HG02938 (cell line): ENCODE data around the gene TASL.
"Not testable (repeated sequence)": the region's sequence is repeated elsewhere in the genome, so short reads cannot be mapped to it uniquely, and the experiment has no call there.

Source experiments
- ATAC-seq: cut with Tn5 transposase; IDR thresholded peaks from one replicate; pipeline ENCODE4 v1.9.1; 2021; ENCODE audit warnings: mild to moderate bottlenecking, moderate library complexity; ENCODE audit not compliant: unreplicated experiment

TASL gene, protein sequence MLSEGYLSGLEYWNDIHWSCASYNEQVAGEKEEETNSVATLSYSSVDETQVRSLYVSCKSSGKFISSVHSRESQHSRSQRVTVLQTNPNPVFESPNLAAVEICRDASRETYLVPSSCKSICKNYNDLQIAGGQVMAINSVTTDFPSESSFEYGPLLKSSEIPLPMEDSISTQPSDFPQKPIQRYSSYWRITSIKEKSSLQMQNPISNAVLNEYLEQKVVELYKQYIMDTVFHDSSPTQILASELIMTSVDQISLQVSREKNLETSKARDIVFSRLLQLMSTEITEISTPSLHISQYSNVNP

DNA sequence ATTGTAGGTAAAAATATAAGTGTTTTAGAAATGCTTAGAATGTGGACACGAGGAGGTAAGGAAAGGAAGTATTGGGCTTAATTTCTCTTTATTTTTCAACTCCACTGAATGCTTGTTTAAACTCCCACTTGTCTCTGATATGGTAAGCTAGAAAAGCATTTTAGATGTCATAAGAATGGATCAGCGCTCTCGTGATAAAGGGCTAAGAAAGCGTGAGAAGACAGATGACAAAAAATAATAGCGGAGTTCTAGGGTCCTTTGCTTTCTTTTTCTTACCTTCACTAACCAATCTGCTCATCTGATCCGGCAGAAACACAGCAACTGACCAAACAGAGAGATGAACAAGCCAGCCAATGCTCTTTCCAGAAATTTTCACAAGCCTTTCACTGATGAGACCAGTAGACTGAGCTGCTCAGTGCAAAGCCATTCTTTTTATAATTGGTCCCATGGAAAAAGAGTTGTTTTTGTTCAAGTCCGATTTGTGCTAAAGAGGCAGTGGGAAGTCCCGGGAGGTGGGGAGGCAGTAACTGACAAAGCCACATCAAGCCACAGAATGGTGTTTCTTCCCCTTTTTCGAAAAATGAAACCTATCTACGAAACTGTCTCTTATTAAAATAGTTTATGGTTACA is at the start of gene TASL:
TASL (minus strand) TSS at position 405 of the 630 bp plus-strand sequence. CDS start 17,411 bp downstream, outside the sequence.
- peak; percentile 73 for ATAC-seq

DNA sequence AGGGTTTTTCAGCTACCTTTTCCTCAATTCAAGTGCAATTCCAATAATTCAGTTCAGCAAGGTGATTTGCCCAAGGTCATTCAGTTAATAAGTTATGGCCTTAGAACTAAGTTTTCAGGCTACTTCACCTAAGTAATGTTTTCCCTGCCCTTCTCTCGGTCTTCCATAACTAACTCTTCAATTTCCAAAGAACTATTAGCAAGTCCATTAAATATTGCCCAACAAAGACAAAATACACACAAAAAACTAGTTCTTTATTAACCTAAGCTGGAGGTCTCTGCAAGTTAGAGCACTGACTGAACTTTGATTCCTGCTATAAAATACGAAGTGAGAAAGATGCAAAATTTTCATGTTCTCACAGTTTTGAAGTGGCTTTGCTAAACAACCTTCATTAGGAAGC is 48.8 kb upstream of the TASL start:
- ATAC-seq: no peak

DNA sequence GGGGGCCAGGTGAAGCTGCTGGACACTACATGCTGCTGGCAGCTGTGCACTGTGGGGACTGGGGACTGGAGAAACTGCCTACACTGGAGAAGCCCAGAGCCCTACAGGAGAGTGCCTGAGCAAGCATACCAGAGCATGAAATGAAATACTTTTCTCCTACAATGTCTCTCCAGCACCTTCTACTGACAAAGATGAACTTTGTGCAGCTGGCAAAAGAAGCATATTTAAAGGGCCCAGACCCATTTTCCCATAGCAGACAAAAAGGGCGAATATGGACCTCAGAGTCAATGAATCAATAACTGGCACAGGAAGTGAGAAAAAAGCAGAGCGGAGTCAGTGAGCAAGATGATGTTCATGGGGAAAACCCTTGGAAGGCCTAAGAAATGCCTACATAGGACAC is 44.8 kb upstream of the TASL start:
- ATAC-seq: no peak

DNA sequence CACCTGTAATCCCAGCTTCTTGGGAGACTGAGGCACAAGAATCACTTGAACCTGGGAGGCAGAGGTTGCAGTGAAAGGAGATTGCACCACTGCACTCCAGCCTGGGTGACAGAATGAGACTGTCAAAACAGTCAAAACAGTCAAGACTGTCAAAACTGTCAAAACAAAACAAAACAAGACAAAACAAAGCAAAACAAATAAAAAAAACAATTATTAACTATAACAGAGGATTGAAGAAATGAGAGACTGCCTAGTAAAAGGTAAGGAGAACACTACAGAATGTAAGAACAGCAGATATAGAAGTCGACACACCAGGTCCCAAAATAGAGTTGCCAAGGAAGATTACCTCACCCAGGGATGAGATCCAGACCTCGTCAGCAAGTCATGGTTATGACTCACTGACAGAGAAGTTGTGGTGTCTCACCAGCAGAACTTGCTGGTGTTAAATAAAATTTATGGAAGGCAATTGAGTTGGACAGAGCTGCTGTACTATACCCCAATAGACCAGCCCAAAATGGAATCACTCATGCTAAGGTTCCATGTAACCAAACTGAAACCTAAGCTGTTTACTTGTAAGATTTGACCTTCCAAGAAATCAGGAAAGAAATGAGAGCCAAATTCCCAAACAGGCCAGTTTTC is 43.5 kb upstream of the TASL start:
- no peak for ATAC-seq

DNA sequence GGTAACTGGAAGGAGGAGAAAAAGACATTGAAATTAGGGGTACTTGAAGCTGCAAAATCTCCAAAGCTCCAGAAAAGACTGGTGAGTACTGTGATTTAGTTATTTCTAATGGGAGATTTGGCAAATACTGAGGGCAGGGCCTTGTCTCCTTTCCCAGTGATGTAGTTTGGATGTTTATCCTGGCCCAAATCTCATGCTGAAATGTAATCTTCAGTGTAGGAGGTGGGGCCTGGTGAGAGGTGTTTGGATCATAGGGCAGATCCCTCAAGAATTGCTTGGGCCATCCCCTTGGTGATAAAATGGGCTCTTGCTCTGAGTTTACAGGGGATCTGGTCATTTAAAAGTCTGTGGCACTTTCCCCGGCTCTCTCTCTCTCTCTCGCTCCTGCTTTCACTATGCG is 42.6 kb upstream of the TASL start:
- no peak for ATAC-seq

DNA sequence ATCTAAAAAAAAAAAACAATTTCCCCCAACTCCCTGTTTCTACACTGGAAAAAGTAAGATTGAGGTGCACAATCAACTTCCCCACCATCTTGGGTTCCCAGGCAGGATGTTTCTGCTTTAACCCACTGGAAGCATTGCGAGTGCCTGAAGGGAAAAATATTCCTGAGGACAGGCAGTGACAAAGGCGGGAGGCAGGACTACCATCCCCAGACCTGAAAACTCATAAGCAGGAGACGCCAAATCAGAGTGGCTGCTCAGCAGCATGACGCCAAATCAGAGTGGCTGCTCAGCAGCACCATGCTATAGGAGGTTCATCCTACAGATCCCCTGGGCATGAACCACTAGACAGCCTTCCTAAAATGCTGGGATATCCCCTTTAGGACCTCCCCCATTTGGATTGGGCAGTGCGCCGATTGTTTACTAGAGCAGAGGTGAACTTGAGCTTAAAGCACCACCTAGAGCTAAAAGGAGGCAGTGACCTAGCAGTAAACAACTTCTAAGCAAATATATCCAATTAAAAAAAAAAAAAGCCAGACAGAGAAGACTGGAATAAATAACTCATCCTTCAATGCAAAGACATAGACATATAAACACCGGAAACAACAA is 40.7 kb upstream of the TASL start:
- ATAC-seq: no peak

DNA sequence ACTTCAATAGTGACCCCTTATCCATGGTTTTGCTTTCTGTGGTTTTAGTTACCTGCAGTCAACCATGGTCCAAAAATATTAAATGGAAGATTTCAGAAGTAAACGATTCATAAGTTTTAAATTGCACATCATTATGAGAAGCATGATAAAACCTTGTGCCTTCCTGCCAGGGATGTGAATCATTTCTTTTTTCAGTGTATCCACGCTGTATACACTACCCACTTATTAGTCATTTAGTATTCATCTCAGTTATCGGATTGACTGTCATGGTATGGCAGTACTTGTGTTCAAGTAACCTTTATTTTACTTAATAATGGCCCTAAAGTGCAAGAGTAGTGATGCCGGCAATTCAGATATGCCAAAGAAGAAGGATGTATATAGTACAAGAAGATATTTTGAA is 37.7 kb upstream of the TASL start:
- ATAC-seq: no peak

DNA sequence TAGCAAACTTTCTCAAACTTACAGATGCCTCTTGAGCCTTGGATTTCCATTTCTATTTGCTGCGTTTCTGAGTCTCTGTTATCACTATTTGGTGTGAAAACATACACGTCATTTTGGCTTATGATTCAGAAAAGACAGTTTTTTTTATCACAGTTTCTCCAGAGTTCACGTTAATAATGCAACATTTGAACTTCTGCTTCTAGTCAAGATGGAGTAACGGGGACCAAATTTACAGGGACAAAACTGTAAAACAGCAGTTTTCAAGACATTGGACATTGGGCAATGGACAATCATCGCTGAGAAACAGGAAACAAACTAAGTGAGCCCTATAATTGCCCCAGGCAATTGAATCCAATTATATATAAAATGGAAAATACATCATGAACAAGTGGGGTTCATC is 36.2 kb upstream of the TASL start:
- no peak for ATAC-seq

DNA sequence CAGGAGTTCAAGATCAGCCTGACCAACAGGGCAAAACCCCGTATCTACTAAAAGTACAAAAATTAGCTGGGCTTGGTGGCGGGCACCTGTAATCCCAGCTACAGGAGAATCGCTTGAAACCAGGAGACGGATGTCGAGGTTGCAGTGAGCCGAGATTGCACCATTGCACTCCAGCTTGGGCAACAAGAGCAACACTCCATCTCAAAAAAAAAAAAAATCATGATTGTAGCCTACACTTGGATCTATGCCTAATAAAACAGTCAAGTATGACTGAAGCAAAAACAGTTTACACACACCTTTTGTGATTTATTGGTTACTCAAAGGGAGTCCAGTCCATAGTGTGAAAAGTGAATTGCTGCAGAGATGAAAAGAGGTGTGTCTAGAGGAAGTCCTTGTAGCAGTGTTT is 34.7 kb upstream of the TASL start:
- no peak for ATAC-seq

DNA sequence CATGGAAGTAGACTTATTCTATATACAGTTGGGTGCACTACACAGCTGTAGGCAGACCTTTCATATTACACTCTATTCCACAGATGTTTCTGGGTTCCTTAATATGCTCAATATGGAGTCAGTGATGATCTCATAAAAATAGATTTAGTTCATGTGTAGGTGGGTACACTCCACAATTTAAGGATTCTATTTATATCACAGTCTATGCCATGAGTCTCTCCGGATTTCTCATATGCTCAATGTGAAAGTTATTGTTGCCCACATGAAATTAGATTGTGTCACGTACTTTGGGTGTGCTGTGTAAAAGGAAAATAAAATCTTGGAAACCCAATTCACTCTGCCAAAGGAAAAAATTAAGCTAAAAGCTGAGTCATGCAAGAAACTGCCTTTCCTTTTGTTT is 32.5 kb upstream of the TASL start:
- no peak for ATAC-seq

DNA sequence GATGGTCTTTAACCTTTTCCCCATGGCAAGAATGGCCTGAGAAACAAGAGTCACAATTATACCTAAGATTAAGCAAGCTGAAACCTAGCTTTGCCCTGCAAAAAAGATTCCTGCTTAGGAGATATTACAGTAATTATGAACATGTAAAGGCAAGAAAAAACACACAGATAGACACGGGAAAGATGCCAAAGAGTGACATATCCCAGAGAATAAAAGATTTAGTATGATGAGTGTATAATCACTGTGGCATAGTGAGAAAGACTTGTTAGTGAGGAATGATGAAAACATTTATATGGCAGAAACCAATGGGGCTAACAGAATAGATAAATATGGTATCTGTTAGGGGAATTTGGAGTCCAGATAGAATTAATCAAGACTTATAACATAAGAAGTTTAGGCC is 29.6 kb upstream of the TASL start:
- ATAC-seq: no peak

DNA sequence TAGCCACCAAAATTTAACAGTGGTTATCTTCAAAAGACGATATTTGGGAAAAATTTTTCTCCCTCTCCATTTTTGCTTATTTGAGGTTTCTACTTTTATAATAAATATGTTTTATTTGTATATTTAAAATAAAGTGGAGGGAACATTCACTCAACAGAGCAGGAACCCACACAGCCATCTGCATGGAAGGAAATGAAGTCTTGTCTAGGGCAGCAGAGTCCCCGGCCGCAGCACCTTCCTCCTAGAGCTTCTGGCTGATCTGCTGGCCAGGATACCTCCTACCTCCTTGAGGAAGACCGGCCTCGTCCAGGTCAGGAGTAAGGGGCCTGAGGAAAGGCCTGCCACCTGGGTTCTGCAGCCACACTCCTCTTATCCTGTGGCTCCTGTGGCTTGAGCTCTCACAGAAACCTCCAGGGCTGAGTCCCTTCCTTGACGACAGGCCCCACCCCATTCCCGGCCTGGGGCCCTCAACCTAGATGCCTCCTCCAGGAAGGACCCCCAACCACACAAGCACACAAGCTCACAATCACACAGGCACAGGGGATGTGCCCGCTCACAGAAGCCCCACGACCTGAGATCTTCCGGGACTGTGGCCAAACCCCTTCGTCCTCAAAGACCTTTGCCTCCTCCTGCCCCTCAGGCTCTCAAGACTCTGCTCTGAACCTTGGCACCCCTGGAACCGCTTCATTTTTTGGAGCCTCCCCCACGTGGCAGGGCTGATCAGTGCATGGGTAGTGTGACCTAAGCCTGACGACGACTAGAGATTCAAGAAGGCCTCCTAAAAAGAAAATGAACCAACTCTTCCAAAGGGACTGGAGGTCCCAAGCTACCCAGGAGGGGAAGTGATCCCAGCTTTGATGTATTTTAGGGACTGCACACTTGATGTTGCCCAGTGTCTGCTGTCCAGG is 23.0 kb upstream of the TASL start:
- ATAC-seq: not testable (repeated sequence)

DNA sequence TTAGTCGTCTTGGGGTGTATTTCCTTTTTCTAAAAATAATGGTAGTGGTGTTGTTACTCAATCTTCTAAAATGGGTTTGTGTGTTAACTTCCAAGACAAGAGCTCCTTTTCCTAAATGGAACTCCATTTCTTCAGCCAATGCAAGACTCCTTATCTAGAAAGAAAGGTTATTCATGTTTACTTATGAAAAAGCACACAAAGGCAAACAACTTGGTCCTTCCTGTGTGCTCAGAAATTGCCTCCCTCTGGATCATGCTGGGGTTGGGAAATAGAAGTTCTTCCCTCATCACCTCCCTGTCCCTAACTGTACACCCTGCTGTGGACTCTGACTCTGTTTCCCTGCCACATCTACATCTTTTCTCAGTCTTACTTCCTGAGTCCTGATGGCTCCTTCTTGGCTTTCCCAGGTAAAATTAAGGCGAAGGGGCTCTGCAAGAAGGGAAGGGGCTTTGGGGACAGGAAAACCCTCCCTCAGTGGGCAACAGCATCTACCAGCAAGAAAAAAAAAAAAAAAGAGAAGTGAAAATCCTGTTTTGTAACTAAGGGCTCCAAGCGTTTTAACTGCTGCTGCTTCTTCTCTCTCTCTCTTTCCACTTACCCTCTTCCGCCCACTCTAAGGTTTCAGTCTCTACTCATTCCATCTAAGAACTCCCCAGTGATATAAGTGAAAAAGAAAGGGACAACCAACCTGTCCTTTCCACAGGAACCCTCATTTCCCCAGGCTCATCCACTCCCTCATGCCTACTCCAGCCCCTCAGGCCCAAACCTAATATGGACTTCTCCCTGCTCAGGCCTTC is 19.8 kb upstream of the TASL start:
- peak; percentile 81 for ATAC-seq

DNA sequence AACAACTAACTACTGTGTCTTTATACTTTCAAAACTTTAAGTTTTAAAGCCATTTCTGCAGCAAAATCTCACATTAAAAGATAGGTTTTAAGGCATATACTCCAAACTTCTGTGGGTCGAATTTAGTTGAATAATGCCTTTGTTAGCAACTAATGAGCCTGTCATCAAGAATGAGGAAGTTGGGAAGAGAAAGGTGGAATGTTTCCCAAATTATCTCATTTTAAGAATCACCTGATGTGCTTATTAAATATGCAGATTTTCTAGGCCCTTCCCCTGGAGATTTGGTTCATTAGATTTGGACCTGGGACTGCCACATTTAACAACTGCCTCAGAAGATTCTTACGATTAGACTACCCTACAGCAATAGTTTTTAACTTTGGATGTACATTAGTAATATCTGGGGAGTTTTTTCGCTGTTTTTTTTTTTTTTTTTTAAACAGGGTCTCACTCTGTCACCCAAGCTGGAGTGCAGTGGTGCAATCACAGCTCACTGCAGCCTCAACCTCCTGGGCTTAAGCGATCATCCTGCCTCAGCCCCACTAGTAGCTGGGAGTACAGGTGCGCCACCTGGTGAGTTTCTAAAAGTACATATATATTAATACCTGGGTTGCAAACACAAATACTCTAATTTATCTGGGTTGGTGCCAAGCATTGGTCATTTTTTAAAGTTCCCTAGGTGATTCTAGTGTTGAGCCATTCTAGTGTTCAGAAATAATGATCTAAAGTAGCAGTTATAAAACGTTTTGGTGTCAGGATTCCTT is 16.1 kb upstream of the TASL start:
- ATAC-seq: no peak

DNA sequence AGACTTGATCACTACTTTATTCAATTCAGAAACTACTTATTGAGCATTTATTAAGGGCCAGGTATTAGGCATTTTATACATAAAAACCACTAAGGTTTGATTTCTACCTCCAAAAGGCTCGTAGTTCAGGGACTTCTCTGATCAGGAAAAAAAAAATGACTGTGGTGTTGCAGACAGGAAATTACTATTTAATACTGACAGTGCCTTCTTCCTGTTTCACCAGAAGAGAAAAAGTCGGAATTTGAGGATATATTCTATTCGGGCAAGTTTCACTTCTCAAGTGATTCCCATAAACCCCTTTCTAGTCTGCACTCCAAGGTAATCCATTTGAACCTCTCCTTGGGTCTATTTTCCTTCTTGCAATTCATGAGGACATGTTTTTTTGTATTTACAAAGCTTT is 15.3 kb upstream of the TASL start:
- no peak for ATAC-seq

DNA sequence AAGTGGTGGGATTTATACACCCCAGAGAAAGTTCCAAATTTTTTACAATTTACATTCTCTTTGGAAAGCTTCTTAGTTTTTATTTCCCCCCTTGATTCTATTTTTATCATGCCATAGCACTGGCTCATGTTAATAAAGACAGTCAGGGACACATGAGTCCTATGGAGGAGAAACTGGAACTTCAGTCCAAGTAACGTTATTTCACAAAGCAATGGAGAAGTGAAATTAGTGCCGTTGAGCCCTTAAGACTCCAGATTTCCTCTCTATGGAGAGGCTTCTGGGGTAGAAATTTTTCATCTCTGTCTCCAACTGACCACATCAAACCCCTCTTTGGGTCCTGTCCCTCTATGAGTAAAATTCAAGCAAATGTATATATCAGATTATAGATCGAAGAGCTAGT is 12.8 kb upstream of the TASL start:
- no peak for ATAC-seq

DNA sequence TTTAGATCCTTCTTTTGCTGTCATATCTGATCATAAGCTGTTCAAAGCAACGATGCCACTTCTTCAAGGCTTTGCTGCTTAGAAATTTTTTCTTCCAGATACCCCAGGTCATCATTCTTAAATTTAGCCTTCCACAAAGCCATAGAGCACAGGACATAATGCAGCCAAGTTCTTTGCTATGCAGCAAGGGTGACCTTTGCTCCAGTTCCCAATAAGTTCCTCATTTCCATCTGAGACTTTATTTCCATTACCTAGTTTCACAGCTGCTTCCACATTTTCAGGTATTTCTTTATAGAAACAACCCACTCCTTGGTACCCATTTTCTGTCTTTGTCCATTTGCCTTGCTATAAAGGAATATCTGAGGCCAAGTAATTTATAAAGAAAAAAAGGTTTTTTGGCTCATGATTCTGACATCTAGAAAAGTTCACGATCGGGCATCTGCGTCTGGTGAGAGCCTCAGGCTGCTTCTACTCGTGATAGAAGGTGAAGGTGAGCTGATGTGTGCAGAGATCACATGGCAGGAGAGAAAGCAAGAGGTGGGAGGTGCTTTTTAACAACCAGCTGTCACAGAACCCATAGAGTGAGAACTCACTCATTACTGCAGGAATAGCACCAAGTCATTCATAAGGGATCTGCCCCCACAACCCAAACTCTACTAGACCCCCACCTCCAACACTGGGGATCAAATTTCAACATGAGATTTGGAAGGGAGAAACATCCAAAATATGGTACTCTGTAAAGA is 11.8 kb upstream of the TASL start:
- ATAC-seq: peak; percentile 42

DNA sequence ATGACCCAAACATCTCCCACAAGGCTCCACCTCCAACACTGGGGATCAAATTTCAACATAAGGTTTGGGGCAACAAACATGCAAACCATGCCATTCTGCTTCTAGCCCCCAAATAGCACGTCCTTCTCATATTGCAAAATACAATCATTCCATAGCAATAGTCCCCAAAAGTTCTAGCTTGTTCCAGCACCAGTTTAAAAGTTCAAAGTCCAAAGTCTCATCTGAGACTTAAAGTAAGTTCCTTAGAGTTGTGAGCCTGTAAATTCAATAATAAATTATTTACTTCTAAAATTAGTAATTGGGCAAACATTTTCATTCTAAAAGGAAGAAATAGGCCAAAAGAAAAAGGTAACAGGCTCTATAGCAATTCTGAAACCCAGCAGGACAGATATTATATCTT is 8.9 kb upstream of the TASL start:
- ATAC-seq: no peak

DNA sequence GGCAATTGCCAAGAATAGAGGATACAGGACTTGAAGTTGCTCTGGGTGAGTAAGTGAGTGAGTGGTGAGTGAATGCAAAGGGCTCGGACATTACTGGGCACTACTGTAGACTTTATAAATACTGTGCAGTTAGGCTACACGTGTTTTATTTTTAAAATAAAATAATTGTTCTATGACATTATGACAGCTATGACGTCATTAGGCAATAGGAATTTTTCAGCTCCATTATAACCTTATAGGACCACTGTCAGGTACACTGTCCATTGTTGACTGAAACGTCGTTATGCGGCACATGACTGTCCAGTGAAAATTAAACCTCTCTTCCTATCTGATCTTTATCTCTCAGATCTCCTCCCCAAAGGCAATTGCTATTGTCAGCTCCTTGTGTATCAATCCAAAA is 5.1 kb upstream of the TASL start:
- no peak for ATAC-seq
